Smooth muscle cell (in vitro differentiated cells): ENCODE measurements around the gene DRAXIN. TPM values are rescaled to one million over a fixed set of nuclear protein-coding genes. Genes with fewer than 3 reads are reported as not detected.

ENCODE experiments used
- DNase-seq: peaks from one replicate; lab custom pipeline; 2025; ENCODE audit not compliant: unreplicated experiment; lab: John Stamatoyannopoulos, UW
- H2AFZ ChIP-seq: fragments of 200-600 bp; sonication (generic); 2 replicates; pipeline ENCODE4 v1.6.0; 2016; ENCODE audit warnings: antibody characterized with exemption, low read depth, mild to moderate bottlenecking
- H3F3A ChIP-seq: fragments of 200-600 bp; sonication (generic); 2 replicates; pipeline ENCODE4 v1.6.0; 2017; ENCODE audit warnings: antibody characterized with exemption, low read depth
- H3K27ac ChIP-seq: fragments of 200-600 bp; sonication (generic); 2 replicates; pipeline ENCODE4 v1.5.1; 2016; ENCODE audit warnings: low read depth, mild to moderate bottlenecking
- H3K27me3 ChIP-seq: fragments of 200-600 bp; sonication (generic); 2 replicates; pipeline ENCODE4 v1.6.1; 2016; ENCODE audit warnings: low read depth, mild to moderate bottlenecking
- H3K36me3 ChIP-seq: fragments of 200-600 bp; sonication (generic); 2 replicates; pipeline ENCODE4 v1.5.1; 2016; ENCODE audit warnings: low read depth
- H3K4me1 ChIP-seq: fragments of 200-600 bp; sonication (generic); 2 replicates; pipeline ENCODE4 v1.5.1; 2016; ENCODE audit warnings: low read depth
- H3K4me2 ChIP-seq: fragments of 200-600 bp; sonication (generic); 2 replicates; pipeline ENCODE4 v1.6.0; 2016; ENCODE audit warnings: mild to moderate bottlenecking
- H3K4me3 ChIP-seq: fragments of 200-600 bp; sonication (generic); 2 replicates; pipeline ENCODE4 v1.5.1; 2016; ENCODE audit warnings: mild to moderate bottlenecking
- H3K79me2 ChIP-seq: fragments of 200-600 bp; sonication (generic); 2 replicates; pipeline ENCODE4 v1.6.0; 2016; ENCODE audit warnings: low read depth, mild to moderate bottlenecking
- H3K9ac ChIP-seq: fragments of 200-600 bp; sonication (generic); 2 replicates; pipeline ENCODE4 v1.6.0; 2016; ENCODE audit warnings: low read depth
- H3K9me3 ChIP-seq: fragments of 200-600 bp; sonication (generic); replicated peaks from 2 replicates; pipeline ENCODE4 v1.5.1; 2016; ENCODE audit warnings: low read depth
- H4K20me1 ChIP-seq: fragments of 200-600 bp; sonication (generic); 2 replicates; pipeline ENCODE4 v1.6.0; 2016; ENCODE audit warnings: low read depth
- WGBS: methylation state at CpG from one replicate; pipeline ENCODE4 v1.1.7; 2016; ENCODE audit warnings: low lambda C conversion rate; 5-methylcytosine and 5-hydroxymethylcytosine counted together
- polyA plus RNA-seq: library from polyadenylated mRNA; unstranded; fragments of >200 nt; fragmentation: Nextera tagmentation; extraction: Ambion mirVana; gene quantifications from 2 replicates; pipeline ENCODE4 v1.2.1, GENCODE V29; 2016
- total RNA-seq: library from RNA; depleted of rRNA; stranded (reverse); fragments of >200 nt; gene quantifications from 2 replicates; pipeline ENCODE4 v1.2.3, GENCODE V29; 2014
- TF ChIP-seq, protein P1 (sequence below): fragments of 200-600 bp; sonication (generic); IDR thresholded peaks from 2 replicates; pipeline ENCODE4 v1.5.1; 2017; ENCODE audit warnings: borderline replicate concordance, mild to moderate bottlenecking, antibody characterized with exemption; ENCODE audit not compliant: insufficient read depth, poor library complexity, severe bottlenecking

Gene DRAXIN
- total and polyA plus RNA-seq, 2 experiments from 2014 or later: 0.09 to 0.15 TPM

- no peaks in the 10 kb centered on the region for H3F3A ChIP-seq
- no peaks in the 10 kb centered on the region for H3K79me2 ChIP-seq
- H4K20me1 ChIP-seq: no peaks in the 10 kb centered on the region
- H2AFZ ChIP-seq: no peak overlapping the region
- TF ChIP-seq, protein P1, sequence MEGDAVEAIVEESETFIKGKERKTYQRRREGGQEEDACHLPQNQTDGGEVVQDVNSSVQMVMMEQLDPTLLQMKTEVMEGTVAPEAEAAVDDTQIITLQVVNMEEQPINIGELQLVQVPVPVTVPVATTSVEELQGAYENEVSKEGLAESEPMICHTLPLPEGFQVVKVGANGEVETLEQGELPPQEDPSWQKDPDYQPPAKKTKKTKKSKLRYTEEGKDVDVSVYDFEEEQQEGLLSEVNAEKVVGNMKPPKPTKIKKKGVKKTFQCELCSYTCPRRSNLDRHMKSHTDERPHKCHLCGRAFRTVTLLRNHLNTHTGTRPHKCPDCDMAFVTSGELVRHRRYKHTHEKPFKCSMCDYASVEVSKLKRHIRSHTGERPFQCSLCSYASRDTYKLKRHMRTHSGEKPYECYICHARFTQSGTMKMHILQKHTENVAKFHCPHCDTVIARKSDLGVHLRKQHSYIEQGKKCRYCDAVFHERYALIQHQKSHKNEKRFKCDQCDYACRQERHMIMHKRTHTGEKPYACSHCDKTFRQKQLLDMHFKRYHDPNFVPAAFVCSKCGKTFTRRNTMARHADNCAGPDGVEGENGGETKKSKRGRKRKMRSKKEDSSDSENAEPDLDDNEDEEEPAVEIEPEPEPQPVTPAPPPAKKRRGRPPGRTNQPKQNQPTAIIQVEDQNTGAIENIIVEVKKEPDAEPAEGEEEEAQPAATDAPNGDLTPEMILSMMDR: no peak
- H3K36me3 ChIP-seq: no peaks in the 10 kb centered on the region
- no peak for DNase-seq
- no peak overlapping the region for H3K4me3 ChIP-seq
- H3K27me3 ChIP-seq: no peaks in the 10 kb centered on the region
- 92% methylated on average over 14 of the region's 14 CpGs for WGBS
- no peak overlapping the region for H3K9ac ChIP-seq
- no peaks in the 10 kb centered on the region for H3K4me1 ChIP-seq
- no peak overlapping the region for H3K27ac ChIP-seq
- H3K9me3 ChIP-seq: no peaks in the 10 kb centered on the region
- no peak overlapping the region for H3K4me2 ChIP-seq
These were observed 19.8 kb upstream of the DRAXIN start for GRCh38 chr1:11671544-11672286.

GRCh38 chr1:11673089-11673769 is 18.3 kb upstream of the DRAXIN start:
- TF ChIP-seq, protein P1: no peak
- no peaks in the 10 kb centered on the region for H4K20me1 ChIP-seq
- no peak overlapping the region for H3K9ac ChIP-seq
- no peak overlapping the region for H3K4me2 ChIP-seq
- H3K36me3 ChIP-seq: no peaks in the 10 kb centered on the region
- no peak overlapping the region for H3K27ac ChIP-seq
- WGBS: 97% methylated on average over 14 of the region's 14 CpGs
- no peaks in the 10 kb centered on the region for H3K4me1 ChIP-seq
- no peaks in the 10 kb centered on the region for H3K27me3 ChIP-seq
- no peak for DNase-seq
- H3F3A ChIP-seq: no peaks in the 10 kb centered on the region
- H3K9me3 ChIP-seq: no peaks in the 10 kb centered on the region
- no peak overlapping the region for H2AFZ ChIP-seq
- no peak overlapping the region for H3K4me3 ChIP-seq
- no peaks in the 10 kb centered on the region for H3K79me2 ChIP-seq

DNA sequence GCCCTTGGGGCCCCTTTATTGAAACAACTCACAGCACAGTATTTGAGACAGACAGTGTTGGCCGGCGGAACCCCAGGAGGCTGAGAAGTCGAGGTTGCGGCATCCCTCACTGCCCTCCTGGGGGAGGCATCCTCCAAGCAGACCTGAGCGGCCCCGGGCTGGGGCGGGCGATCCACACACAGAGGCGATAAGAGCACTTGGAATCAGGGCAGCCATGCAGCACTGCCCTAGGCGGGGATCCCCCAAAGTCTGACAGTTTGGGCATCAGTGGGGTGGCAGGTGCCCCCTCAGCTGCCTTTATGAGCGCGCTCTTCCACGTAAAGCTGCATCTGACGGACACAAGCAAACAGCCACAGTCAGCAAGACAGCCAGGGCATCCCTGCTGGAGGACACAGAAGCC is 17.0 kb upstream of the DRAXIN start:
- 97% methylated on average over 14 of the region's 14 CpGs for WGBS
- no peak overlapping the region for H3K4me2 ChIP-seq
- no peaks in the 10 kb centered on the region for H3K4me1 ChIP-seq
- H3F3A ChIP-seq: no peaks in the 10 kb centered on the region
- no peaks in the 10 kb centered on the region for H3K27me3 ChIP-seq
- no peaks in the 10 kb centered on the region for H3K36me3 ChIP-seq
- no peak overlapping the region for H3K9ac ChIP-seq
- H3K4me3 ChIP-seq: no peak overlapping the region
- TF ChIP-seq, protein P1: no peak
- no peaks in the 10 kb centered on the region for H3K9me3 ChIP-seq
- no peak overlapping the region for H2AFZ ChIP-seq
- DNase-seq: no peak
- no peaks in the 10 kb centered on the region for H4K20me1 ChIP-seq
- no peaks in the 10 kb centered on the region for H3K79me2 ChIP-seq
- no peak overlapping the region for H3K27ac ChIP-seq
